Sigmoid colon (tissue), 7 donors: ENCODE results near the gene RPS24. TPM values are rescaled to one million over a fixed set of nuclear protein-coding genes. Genes with fewer than 3 reads are reported as not detected.
"Not testable (repeated sequence)": the region's sequence is repeated elsewhere in the genome, so short reads cannot be mapped to it uniquely, and the experiment has no call there.

ENCODE experiments used
- DNase-seq: peaks from one replicate; pipeline ENCODE4 v3.0.0-alpha.2; 2019
- H3K27ac ChIP-seq, 4 donors: fragments of 200-600 bp; sonication (generic); one replicate each; pipeline ENCODE4 v1.5.1; 2016 to 2019; ENCODE audit warnings: mild to moderate bottlenecking in 1 of 4
- H3K27me3 ChIP-seq, 3 donors: fragments of 200-600 bp; sonication (generic); one replicate each; pipeline ENCODE4 v1.5.1; 2019; ENCODE audit warnings: mild to moderate bottlenecking in 1 of 3
- H3K36me3 ChIP-seq, 4 donors: fragments of 200-600 bp; sonication (generic); one replicate each; pipeline ENCODE4 v1.5.1; 2016 to 2019
- H3K4me1 ChIP-seq, 4 donors: fragments of 200-600 bp; sonication (generic); one replicate each; pipeline ENCODE4 v1.5.1; 2017 to 2019
- H3K4me3 ChIP-seq, 4 donors: fragments of 200-600 bp; sonication (generic); one replicate each; pipeline ENCODE4 v1.5.1; 2017 to 2019; ENCODE audit warnings: mild to moderate bottlenecking in 2 of 4, moderate library complexity in 1 of 4
- H3K9me3 ChIP-seq, 4 donors: fragments of 200-600 bp in 3 of 4; sonication (generic) in 3 of 4; one replicate each; pipeline versions ENCODE4 v1.5.1 to v1.6.1; 2013 to 2019
- EP300 ChIP-seq, 4 donors: sonication (generic); formaldehyde crosslinking; IDR thresholded peaks; one replicate each; pipeline ENCODE4 v1.6.1; 2017; ENCODE audit warnings: antibody characterized with exemption in 4 of 4
- POLR2A ChIP-seq, 2 donors: fragments of 450-650 bp; IDR thresholded peaks; one replicate each; pipeline ENCODE4 v1.6.1; 2016; ENCODE audit warnings: antibody characterized with exemption in 2 of 2, mild to moderate bottlenecking in 2 of 2, moderate library complexity in 2 of 2
- POLR2AphosphoS5 ChIP-seq, 4 donors: sonication (generic); formaldehyde crosslinking; IDR thresholded peaks; one replicate each; pipeline ENCODE4 v1.6.1; 2017; ENCODE audit warnings: antibody characterized with exemption in 4 of 4
- WGBS, 2 donors: extraction: QIAGEN DNeasy Blood & Tissue Kit; methylation state at CpG; one replicate each; pipeline ENCODE4 v1.1.7; 2013; 5-methylcytosine and 5-hydroxymethylcytosine counted together
- intact Hi-C: fragments of 100-400 bp; cut with DNase I; formaldehyde crosslinking; loops from one replicate; pipeline ENCODE4 v1.15.1; 2023
- polyA plus RNA-seq, 3 donors: library from polyadenylated mRNA; stranded (reverse); fragments of 200-250 nt; gene quantifications; one replicate each; pipeline ENCODE4 v1.2.3, GENCODE V29; 2013
- total RNA-seq, 4 donors: library from RNA; depleted of rRNA; stranded (reverse); fragments of >200 nt; gene quantifications; one replicate each; pipeline ENCODE4 v1.1.0, GENCODE V29; 2016
- TF ChIP-seq, protein P1 (sequence below), 4 experiments: fragments of 450-650 bp in 3 of 4; fragments of 200-600 bp in 1 of 4; IDR thresholded peaks; one replicate each; pipeline ENCODE4 v1.5.1; 2016 to 2019; ENCODE audit warnings: antibody characterized with exemption in 4 of 4, mild to moderate bottlenecking in 3 of 4, moderate library complexity in 2 of 4
- donor health status: healthy with polysubstance abuse.
- donor health status: Bipolar disorder and iron deficiency.
- donor health status: healthy.

Gene RPS24
- total and polyA plus RNA-seq, 7 donors = 2,487 to 7,696 (median 3,724) TPM

DNA sequence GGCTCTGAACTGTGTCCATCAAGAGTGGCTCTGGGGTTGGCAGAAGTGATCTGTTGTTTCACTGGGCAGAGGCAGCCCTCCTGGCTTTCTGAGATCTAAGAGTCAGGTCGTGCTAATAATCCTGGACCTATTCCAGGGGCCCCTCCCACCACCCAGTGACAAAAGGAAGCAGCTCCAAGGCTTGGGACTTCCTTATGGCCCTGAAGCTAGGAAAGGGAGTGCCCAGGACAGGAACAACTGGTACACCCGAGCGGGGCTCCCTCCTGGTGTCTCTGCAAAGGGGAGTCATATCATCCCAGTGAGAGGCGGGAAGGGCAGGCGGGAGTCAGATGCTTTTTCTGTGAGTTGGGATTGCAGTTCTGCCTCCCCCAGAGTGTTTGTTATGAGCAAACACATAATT, 32.3 kb downstream of the RPS24 start:
- H3K9me3 ChIP-seq = no peaks in the 10 kb centered on the region
- WGBS, 2 donors = 21 to 54% methylated on average over 5 of the region's 5 CpGs
- H3K4me3 ChIP-seq = no peak overlapping the region
- H3K4me1 ChIP-seq = no peaks in the 10 kb centered on the region
- no peaks in the 10 kb centered on the region for H3K36me3 ChIP-seq
- intact Hi-C loops = no loop called here
- TF ChIP-seq POLR2A (IDR thresholded peaks at IDR 0.05) (no peak), POLR2AphosphoS5 (IDR thresholded peaks at IDR 0.05) (no peak), EP300 (IDR thresholded peaks at IDR 0.05) (no peak)
- TF ChIP-seq, protein P1, sequence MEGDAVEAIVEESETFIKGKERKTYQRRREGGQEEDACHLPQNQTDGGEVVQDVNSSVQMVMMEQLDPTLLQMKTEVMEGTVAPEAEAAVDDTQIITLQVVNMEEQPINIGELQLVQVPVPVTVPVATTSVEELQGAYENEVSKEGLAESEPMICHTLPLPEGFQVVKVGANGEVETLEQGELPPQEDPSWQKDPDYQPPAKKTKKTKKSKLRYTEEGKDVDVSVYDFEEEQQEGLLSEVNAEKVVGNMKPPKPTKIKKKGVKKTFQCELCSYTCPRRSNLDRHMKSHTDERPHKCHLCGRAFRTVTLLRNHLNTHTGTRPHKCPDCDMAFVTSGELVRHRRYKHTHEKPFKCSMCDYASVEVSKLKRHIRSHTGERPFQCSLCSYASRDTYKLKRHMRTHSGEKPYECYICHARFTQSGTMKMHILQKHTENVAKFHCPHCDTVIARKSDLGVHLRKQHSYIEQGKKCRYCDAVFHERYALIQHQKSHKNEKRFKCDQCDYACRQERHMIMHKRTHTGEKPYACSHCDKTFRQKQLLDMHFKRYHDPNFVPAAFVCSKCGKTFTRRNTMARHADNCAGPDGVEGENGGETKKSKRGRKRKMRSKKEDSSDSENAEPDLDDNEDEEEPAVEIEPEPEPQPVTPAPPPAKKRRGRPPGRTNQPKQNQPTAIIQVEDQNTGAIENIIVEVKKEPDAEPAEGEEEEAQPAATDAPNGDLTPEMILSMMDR (IDR thresholded peaks at IDR 0.05) = no peak
- no peaks in the 10 kb centered on the region for H3K27me3 ChIP-seq
- DNase-seq = no peak
- H3K27ac ChIP-seq = no peak overlapping the region

DNA sequence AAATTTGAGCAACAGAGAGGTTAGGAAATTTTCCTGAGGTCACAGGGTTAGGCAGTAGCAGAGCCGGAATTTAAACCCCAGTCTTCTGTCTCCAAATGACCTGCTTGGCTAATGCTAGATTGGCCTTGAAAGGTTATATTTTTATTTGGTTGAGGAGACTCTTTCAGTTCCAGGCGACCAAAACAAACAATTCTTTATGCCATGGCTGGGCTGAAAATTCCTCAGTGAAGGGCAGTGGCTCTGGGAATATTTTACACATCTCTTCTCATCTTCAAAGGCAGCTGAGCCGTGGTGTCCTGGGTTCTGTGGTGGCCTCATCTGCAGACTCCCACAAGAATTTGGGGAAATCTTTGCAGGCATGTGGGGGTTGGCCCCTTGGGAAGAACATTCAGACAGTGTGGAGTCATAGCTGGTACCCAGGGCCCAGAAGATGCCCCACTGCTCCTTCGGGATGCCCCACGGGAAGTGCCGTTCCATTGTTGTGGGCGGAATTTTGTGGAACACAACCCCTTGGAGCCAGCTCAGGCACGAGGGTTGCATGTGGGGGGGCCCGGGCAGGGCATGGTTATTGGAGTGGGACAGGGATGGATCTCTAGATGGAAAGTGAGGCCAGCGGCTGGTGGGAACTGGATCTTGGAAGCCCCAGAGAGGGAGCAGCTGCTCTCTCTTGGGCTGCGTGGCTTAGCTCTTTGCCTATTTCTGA, 33.2 kb downstream of the RPS24 start:
- Histone ChIP-seq H3K9me3 (no peaks in the 10 kb centered on the region), H3K36me3 (no peaks in the 10 kb centered on the region), H3K4me1 (no peaks in the 10 kb centered on the region), H3K27me3 (no peaks in the 10 kb centered on the region), H3K4me3 (no peak overlapping the region), H3K27ac (no peak overlapping the region)
- 86 to 87% methylated on average over 11 of the region's 11 CpGs for WGBS, 2 donors
- TF ChIP-seq POLR2AphosphoS5 (IDR thresholded peaks at IDR 0.05) (no peak), EP300 (IDR thresholded peaks at IDR 0.05) (no peak), POLR2A (IDR thresholded peaks at IDR 0.05) (no peak)
- TF ChIP-seq, protein P1 (IDR thresholded peaks at IDR 0.05) = no peak
- intact Hi-C loops = no loop called here
- no peak for DNase-seq

DNA sequence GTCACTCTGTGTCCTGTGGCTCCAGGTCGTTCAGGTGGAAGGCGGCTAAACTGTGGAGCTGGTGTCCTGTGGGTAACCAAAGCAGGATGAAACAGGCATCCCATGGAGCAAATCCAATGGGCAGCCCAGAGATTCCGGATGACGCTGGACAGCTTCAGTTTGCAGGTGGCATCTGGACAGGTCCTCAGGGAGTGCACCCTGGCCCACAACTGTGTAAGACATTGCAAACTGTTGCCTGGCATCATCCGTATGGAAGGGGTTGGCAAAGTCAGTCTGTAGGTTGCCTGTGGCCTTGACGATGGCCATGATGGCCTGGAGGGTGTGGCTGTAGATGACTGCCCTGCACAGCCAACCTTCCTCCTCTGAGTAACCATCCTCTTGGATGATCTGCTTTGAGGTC, 35.5 kb downstream of the RPS24 start:
- Histone ChIP-seq H3K27me3 (no peaks in the 10 kb centered on the region), H3K4me3 (no peak overlapping the region), H3K4me1 (no peaks in the 10 kb centered on the region), H3K9me3 (no peaks in the 10 kb centered on the region), H3K36me3 (no peaks in the 10 kb centered on the region), H3K27ac (no peak overlapping the region)
- WGBS, 2 donors = 93 to 94% methylated on average over 6 of the region's 6 CpGs
- no peak for DNase-seq
- intact Hi-C loops = no loop called here
- TF ChIP-seq, protein P1 (IDR thresholded peaks at IDR 0.05) = no peak
- TF ChIP-seq POLR2AphosphoS5 (IDR thresholded peaks at IDR 0.05) = no peak
- no peak for TF ChIP-seq EP300 (IDR thresholded peaks at IDR 0.05)
- no peak for TF ChIP-seq POLR2A (IDR thresholded peaks at IDR 0.05)

DNA sequence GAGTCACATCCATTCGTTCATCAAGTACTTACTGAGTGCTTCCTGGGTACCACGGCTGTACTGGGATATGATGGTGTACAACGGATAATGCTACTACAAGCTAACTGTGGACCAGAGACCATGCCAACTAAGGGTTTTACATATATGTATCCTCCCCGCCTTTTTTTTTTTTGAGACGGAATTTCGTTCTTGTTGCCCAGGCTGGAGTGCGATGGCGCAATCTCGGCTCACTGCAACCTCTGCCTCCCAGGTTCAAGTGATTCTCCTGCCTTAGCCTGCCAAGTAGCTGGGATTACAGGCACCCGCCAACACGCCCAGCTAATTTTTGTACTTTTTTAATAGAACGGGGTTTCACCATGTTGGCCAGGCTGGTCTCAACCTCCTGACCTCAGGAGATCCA, 36.4 kb downstream of the RPS24 start:
- H3K27me3 ChIP-seq, H3K9me3 ChIP-seq, DNase-seq, H3K4me3 ChIP-seq, H3K36me3 ChIP-seq, H3K27ac ChIP-seq, intact Hi-C loops, H3K4me1 ChIP-seq: not testable (repeated sequence)
- WGBS, 2 donors = 94 to 95% methylated on average over 12 of the region's 12 CpGs

DNA sequence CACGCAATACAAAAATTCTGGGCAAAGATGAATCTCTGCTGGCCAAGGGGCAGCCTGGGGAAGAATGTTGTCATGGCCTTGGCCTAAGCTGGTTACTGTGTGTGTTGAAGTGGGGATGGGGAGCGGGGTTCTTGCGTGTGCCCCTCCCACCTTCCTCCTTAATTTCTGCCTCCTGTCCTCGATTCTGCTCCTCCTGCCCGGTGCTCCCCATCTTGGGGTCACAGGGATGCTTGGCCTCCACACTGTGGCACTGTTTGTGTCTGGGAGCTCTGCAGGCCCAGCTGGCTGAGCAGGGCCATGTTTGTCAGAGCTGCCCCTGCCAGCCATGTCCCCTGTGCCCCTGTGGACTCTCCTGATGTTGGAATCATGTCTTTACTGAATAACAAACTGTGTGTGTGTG, 37.1 kb downstream of the RPS24 start:
- Histone ChIP-seq H3K9me3 (no peaks in the 10 kb centered on the region), H3K4me1 (no peaks in the 10 kb centered on the region), H3K27me3 (no peaks in the 10 kb centered on the region), H3K36me3 (no peaks in the 10 kb centered on the region), H3K27ac (no peak overlapping the region), H3K4me3 (no peak overlapping the region)
- no peak for DNase-seq
- no peak for TF ChIP-seq POLR2AphosphoS5 (IDR thresholded peaks at IDR 0.05)
- no peak for TF ChIP-seq EP300 (IDR thresholded peaks at IDR 0.05)
- no peak for TF ChIP-seq POLR2A (IDR thresholded peaks at IDR 0.05)
- TF ChIP-seq, protein P1 (IDR thresholded peaks at IDR 0.05) = no peak
- 93% methylated on average over 5 of the region's 5 CpGs for WGBS, 2 donors
- intact Hi-C loops = no loop called here
